ENCODE measurements around the gene FAAP20. TPM values are rescaled to one million over a fixed set of nuclear protein-coding genes. Genes with fewer than 3 reads are reported as not detected.
A peak's percentile ranks its signal among the peaks of the same experiment; 100 is the strongest.

The FAAP20 gene
- total RNA-seq, 6 donors from 2014 or later, result 26.7 to 88.0 (median 66.8) TPM

GRCh38 chr1:2177541-2177940 lies 17.0 kb downstream of the FAAP20 start:
- DNase-seq (peak in 1 of 2 donors; percentile 57), ATAC-seq (ENCODE audit: low FRiP score in 2 of 2) (no peak)
- no peaks in the 10 kb centered on the region for H3K9me3 ChIP-seq
- peaks cover 0 to 45% (median 20%) of the 10 kb centered on the region in 4 donors for H3K36me3 ChIP-seq
- no peaks in the 10 kb centered on the region for H3K27me3 ChIP-seq
- TF ChIP-seq CTCF (IDR thresholded peaks at IDR 0.05) (no peak), POLR2A (IDR thresholded peaks at IDR 0.05) (no peak)
- WGBS, 2 donors, result 96 to 98% methylated on average over 7 to 21 of the region's 21 CpGs
- H3K4me3 ChIP-seq, result no peak overlapping the region
- H3K27ac ChIP-seq, result no peak overlapping the region
- peaks cover 0 to 10% (median 6%) of the 10 kb centered on the region in 4 donors for H3K4me1 ChIP-seq

GRCh38 chr1:2176615-2177014 lies 18.0 kb downstream of the FAAP20 start:
- H3K4me3 ChIP-seq, result no peak overlapping the region
- H3K4me1 ChIP-seq, result peaks cover 0 to 10% (median 6%) of the 10 kb centered on the region in 4 donors
- no peaks in the 10 kb centered on the region for H3K27me3 ChIP-seq
- peaks cover 0 to 54% (median 28%) of the 10 kb centered on the region in 4 donors for H3K36me3 ChIP-seq
- TF ChIP-seq EP300 (IDR thresholded peaks at IDR 0.05), result no peak
- TF ChIP-seq CTCF (IDR thresholded peaks at IDR 0.05), result no peak
- no peak for TF ChIP-seq POLR2A (IDR thresholded peaks at IDR 0.05)
- no peak for TF ChIP-seq POLR2AphosphoS5 (IDR thresholded peaks at IDR 0.05)
- WGBS, 2 donors, result 73 to 77% methylated on average over 9 to 10 of the region's 10 CpGs
- no peak for DNase-seq
- H3K27ac ChIP-seq, result no peak overlapping the region
- no peaks in the 10 kb centered on the region for H3K9me3 ChIP-seq
- ATAC-seq (ENCODE audit: low FRiP score in 2 of 2), result no peak

- Histone ChIP-seq H3K27me3 (no peaks in the 10 kb centered on the region), H3K4me1 (peaks cover 0 to 10% (median 6%) of the 10 kb centered on the region in 4 donors), H3K36me3 (peaks cover 0 to 53% (median 27%) of the 10 kb centered on the region in 4 donors), H3K27ac (no peak overlapping the region), H3K9me3 (no peaks in the 10 kb centered on the region), H3K4me3 (no peak overlapping the region)
- WGBS, 2 donors, result 89 to 94% methylated on average over 33 to 41 of the region's 42 CpGs
- ATAC-seq (ENCODE audit: low FRiP score in 2 of 2) (no peak), DNase-seq (peak in 1 of 2 donors; percentile 63)
- TF ChIP-seq POLR2A (IDR thresholded peaks at IDR 0.05) (no peak), EP300 (IDR thresholded peaks at IDR 0.05) (no peak)
Observed at GRCh38 chr1:2175681-2176454, 18.7 kb downstream of the FAAP20 start.

- TF ChIP-seq CTCF (IDR thresholded peaks at IDR 0.05), result no peak
- TF ChIP-seq POLR2A (IDR thresholded peaks at IDR 0.05), result no peak
- no peak for TF ChIP-seq EP300 (IDR thresholded peaks at IDR 0.05)
- Histone ChIP-seq H3K9me3 (no peaks in the 10 kb centered on the region), H3K27me3 (no peaks in the 10 kb centered on the region), H3K4me3 (peak overlapping the region in 2 of 4 donors; percentile 29 to 30), H3K4me1 (peaks cover 0 to 10% (median 6%) of the 10 kb centered on the region in 4 donors), H3K36me3 (peaks cover 0 to 48% (median 24%) of the 10 kb centered on the region in 4 donors), H3K27ac (no peak overlapping the region)
- DNase-seq (no peak), ATAC-seq (ENCODE audit: low FRiP score in 2 of 2) (no peak)
- 68 to 78% methylated on average over 9 of the region's 9 CpGs for WGBS, 2 donors
Observed at GRCh38 chr1:2175055-2175414, 19.5 kb downstream of the FAAP20 start.

- Histone ChIP-seq H3K27me3 (no peaks in the 10 kb centered on the region), H3K9me3 (no peaks in the 10 kb centered on the region), H3K27ac (peak overlapping the region in 1 of 4 donors; percentile 36), H3K36me3 (peaks cover 0 to 43% (median 24%) of the 10 kb centered on the region in 4 donors), H3K4me1 (peaks cover 0 to 10% (median 6%) of the 10 kb centered on the region in 4 donors), H3K4me3 (peak overlapping the region in 3 of 4 donors; percentile 20 to 30 (median 29))
- peak in 1 of 2 donors; percentile 83 for ATAC-seq (ENCODE audit: low FRiP score in 2 of 2)
- 34 to 57% methylated on average over 16 to 31 of the region's 31 CpGs for WGBS, 2 donors
- no peak for TF ChIP-seq POLR2A (IDR thresholded peaks at IDR 0.05)
- TF ChIP-seq CTCF (IDR thresholded peaks at IDR 0.05), result peak; percentile 75 to 89 (median 84)
- TF ChIP-seq EP300 (IDR thresholded peaks at IDR 0.05), result no peak
- peak; percentile 56 to 81 for DNase-seq
Observed at GRCh38 chr1:2174348-2175054, 20.1 kb downstream of the FAAP20 start.

Measured in upper lobe of left lung (tissue), 6 donors.